Fibroblast of lung (primary cell): ENCODE measurements around the gene MYLK. TPM values are rescaled to one million over a fixed set of nuclear protein-coding genes. Genes with fewer than 3 reads are reported as not detected.
"Not testable (repeated sequence)": the region's sequence is repeated elsewhere in the genome, so short reads cannot be mapped to it uniquely, and the experiment has no call there.

Experiments
- DNase-seq, 2 donors: peaks; one replicate each; pipeline versions ENCODE4 v3.0.0 to v3.0.0-alpha.2; 2010; ENCODE audit warnings: low read depth in 2 of 2
- H2AFZ ChIP-seq: 2 replicates; pipeline ENCODE4 v1.5.1; 2012; ENCODE audit warnings: low read length, control low read depth, inconsistent platforms
- H3K27ac ChIP-seq: 2 replicates; pipeline ENCODE4 v1.5.1; 2011; ENCODE audit warnings: low read length, control low read depth; ENCODE audit not compliant: insufficient read depth
- H3K27me3 ChIP-seq: 2 replicates; pipeline ENCODE4 v1.5.1; 2011; ENCODE audit warnings: mild to moderate bottlenecking, low read length; ENCODE audit not compliant: control insufficient read depth, insufficient read depth
- H3K36me3 ChIP-seq: 2 replicates; pipeline ENCODE4 v1.5.1; 2011; ENCODE audit warnings: low read length; ENCODE audit not compliant: control insufficient read depth, insufficient read depth
- H3K4me1 ChIP-seq: 2 replicates; pipeline ENCODE4 v1.5.1; 2011; ENCODE audit warnings: low read length; ENCODE audit not compliant: control insufficient read depth, insufficient read depth; ENCODE audit errors: extremely low read depth
- H3K4me2 ChIP-seq: 2 replicates; pipeline ENCODE4 v1.5.1; 2011; ENCODE audit warnings: low read length, control low read depth; ENCODE audit not compliant: insufficient read depth; ENCODE audit errors: extremely low read depth
- H3K4me3 ChIP-seq, 4 experiments: fragments of 200-600 bp in 1 of 4; sonication (generic) in 1 of 4; replicated peaks in 1 of 4; 2 replicates each; pipeline ENCODE4 v1.5.1; 2011 to 2016; ENCODE audit warnings: low read length in 4 of 4, low read depth in 3 of 4, mild to moderate bottlenecking in 3 of 4, control low read depth in 2 of 4, inconsistent platforms in 1 of 4, mixed read lengths in 1 of 4; ENCODE audit not compliant: insufficient read depth in 1 of 4; ENCODE audit errors: control extremely low read depth in 1 of 4
- H3K79me2 ChIP-seq: 2 replicates; pipeline ENCODE4 v1.5.1; 2012; ENCODE audit warnings: mild to moderate bottlenecking, low read length, inconsistent platforms; ENCODE audit not compliant: control insufficient read depth, insufficient read depth
- H3K9ac ChIP-seq: 2 replicates; pipeline ENCODE4 v1.5.1; 2011; ENCODE audit warnings: mild to moderate bottlenecking, low read length, control low read depth; ENCODE audit not compliant: insufficient read depth
- H3K9me3 ChIP-seq: 2 replicates; pipeline ENCODE4 v1.5.1; 2012; ENCODE audit warnings: low read depth, low read length; ENCODE audit not compliant: control insufficient read depth, insufficient read depth
- H4K20me1 ChIP-seq: 2 replicates; pipeline ENCODE4 v1.5.1; 2011; ENCODE audit warnings: low read length; ENCODE audit not compliant: control insufficient read depth, insufficient read depth; ENCODE audit errors: extremely low read depth
- CTCF ChIP-seq, 2 donors: IDR thresholded peaks in 1 of 2; conservative IDR thresholded peaks in 1 of 2; 1 replicate in 1 of 2; 2 replicates in 1 of 2; pipeline ENCODE4 v1.5.1; 2011 to 2012; ENCODE audit warnings: low read length in 2 of 2, control low read depth in 1 of 2, inconsistent platforms in 1 of 2, low read depth in 1 of 2, mild to moderate bottlenecking in 1 of 2
- EZH2 ChIP-seq: IDR thresholded peaks from 2 replicates; pipeline ENCODE4 v1.5.1; 2012; ENCODE audit warnings: low read length, control low read depth, mild to moderate bottlenecking; ENCODE audit errors: missing control alignments
- polyA plus RNA-seq, 2 donors: library from polyadenylated mRNA; depleted of rRNA in 1 of 2; stranded (reverse) in 1 of 2; unstranded in 1 of 2; fragments of >200 nt; gene quantifications; 2 replicates each; pipeline ENCODE4 v1.2.1, GENCODE V29; 2011 to 2012; ENCODE audit warnings: missing spikeins in 1 of 2
- total RNA-seq: library from RNA; depleted of rRNA; stranded (reverse); fragments of >200 nt; gene quantifications from 2 replicates; pipeline ENCODE4 v1.2.1, GENCODE V29; 2014

Gene MYLK
- total and polyA plus RNA-seq, 2 donors (not counting 1 experiment from before 2014, with no cell fraction given) = 918 to 941 TPM

GRCh38 chr3:123705488-123706285 lies 178.4 kb downstream of the MYLK start:
- Histone ChIP-seq H4K20me1 (no peaks in the 10 kb centered on the region), H3K27ac (no peak overlapping the region), H3K4me1 (peaks cover 11% of the 10 kb centered on the region), H3K4me3 (no peak overlapping the region), H3K9ac (no peak overlapping the region), H3K36me3 (peaks cover 32% of the 10 kb centered on the region), H2AFZ (no peak overlapping the region), H3K27me3 (no peaks in the 10 kb centered on the region), H3K9me3 (no peaks in the 10 kb centered on the region), H3K79me2 (peaks cover 1% of the 10 kb centered on the region), H3K4me2 (no peak overlapping the region)
- TF ChIP-seq EZH2 = no peak
- no peak for TF ChIP-seq CTCF (conservative IDR thresholded peaks at IDR 0.05 in 1 of 2, IDR thresholded peaks at IDR 0.05 in 1 of 2; ENCODE audit: low read depth in 1 of 2, low read length in 2 of 2)
- DNase-seq = no peak

- H3K27ac ChIP-seq, H3K27me3 ChIP-seq, H3K4me2 ChIP-seq, H3K4me3 ChIP-seq, H3K9ac ChIP-seq, H3K9me3 ChIP-seq, H4K20me1 ChIP-seq, H2AFZ ChIP-seq, DNase-seq: not testable (repeated sequence)
- H3K4me1 ChIP-seq = peaks cover 11% of the 10 kb centered on the region
- peaks cover 38% of the 10 kb centered on the region for H3K36me3 ChIP-seq
- H3K79me2 ChIP-seq = peaks cover 20% of the 10 kb centered on the region
Measured at GRCh38 chr3:123703663-123704062, 180.5 kb downstream of the MYLK start.

DNA sequence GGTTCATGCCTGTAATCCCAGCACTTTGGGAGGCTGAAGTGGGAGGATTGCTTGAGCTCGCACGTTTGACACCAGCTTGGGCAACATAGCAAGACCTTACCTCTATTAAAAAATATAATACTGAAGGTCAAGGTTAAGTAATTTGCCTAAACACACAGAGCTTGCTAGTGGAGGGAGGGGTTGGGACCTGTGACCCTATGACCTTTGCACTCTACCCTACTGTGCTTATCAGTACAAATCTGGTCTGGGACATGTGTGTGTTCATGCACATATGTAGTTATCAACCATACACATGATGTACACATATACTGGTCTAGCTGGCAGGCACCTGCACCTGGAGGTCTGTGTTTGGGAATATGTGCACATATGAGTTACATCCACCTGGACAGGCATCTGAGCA lies 181.4 kb downstream of the MYLK start:
- TF ChIP-seq CTCF (conservative IDR thresholded peaks at IDR 0.05 in 1 of 2, IDR thresholded peaks at IDR 0.05 in 1 of 2; ENCODE audit: low read depth in 1 of 2, low read length in 2 of 2) (no peak), EZH2 (no peak)
- Histone ChIP-seq H3K27ac (no peak overlapping the region), H4K20me1 (no peaks in the 10 kb centered on the region), H3K9ac (no peak overlapping the region), H3K79me2 (peaks cover 29% of the 10 kb centered on the region), H3K9me3 (no peaks in the 10 kb centered on the region), H3K36me3 (peaks cover 30% of the 10 kb centered on the region), H3K4me2 (no peak overlapping the region), H3K27me3 (no peaks in the 10 kb centered on the region), H3K4me3 (no peak overlapping the region), H2AFZ (no peak overlapping the region), H3K4me1 (peaks cover 15% of the 10 kb centered on the region)
- DNase-seq = no peak
